ENCODE results near the gene MYADM. TPM values are rescaled to one million over a fixed set of nuclear protein-coding genes. Genes with fewer than 3 reads are reported as not detected.

Gene MYADM
- polyA plus RNA-seq, 1 donor from 2014 or later = 2.5 TPM

DNA sequence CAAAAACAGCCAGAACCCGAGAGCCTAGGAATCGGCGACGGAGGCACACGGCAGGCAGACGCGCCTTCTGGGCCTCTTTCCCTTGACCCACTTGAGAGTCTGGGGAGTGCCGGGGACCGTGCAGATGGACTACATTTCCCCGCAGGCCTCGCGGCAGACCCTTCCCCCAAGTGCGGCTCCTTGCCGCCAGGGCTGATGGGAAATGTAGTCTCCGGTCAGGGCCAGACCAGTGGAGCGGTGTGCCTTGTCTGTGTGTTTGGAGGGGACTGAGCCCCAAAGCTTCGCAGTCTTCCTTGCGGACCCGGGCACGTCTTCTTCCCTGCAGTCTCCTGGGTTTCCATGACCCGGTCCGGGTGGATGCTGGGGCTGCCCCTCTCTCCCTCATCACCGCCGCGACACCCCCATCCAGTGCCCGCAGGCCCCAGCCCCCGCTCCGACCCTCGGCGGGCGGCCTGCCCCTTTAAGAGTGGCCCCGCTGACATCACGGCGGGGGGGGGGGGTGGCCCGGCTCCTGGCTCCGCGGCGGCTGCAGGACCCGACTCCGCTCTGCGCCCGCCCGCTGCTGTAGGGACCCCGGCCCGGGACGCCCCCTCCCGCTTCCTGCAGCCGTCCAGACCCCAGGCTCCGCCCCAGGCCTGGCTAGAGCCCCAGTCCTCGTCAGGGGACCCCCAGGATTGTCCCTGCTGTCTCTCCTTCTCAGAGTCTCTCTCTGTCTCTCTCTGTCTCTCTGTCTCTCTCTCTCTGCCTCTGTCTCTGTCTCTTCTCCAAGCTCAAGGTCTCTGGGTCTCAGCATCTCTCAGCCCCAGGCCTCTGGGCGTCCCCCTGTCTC, 40.6 kb downstream of the MYADM start:
- no peaks in the 10 kb centered on the region for H3K27me3 ChIP-seq (ENCODE audit: insufficient read depth, low read depth, low read length)
- TF ChIP-seq TAF1 (IDR thresholded peaks at IDR 0.05; ENCODE audit: low read depth) (no peak), SMC3 (conservative IDR thresholded peaks at IDR 0.05; ENCODE audit: poor library complexity) (no peak), RAD21 (conservative IDR thresholded peaks at IDR 0.05) (no peak), MXI1 (conservative IDR thresholded peaks at IDR 0.05; ENCODE audit: poor library complexity, severe bottlenecking) (no peak), POLR2AphosphoS5 (IDR thresholded peaks at IDR 0.05) (peak; percentile 58), EP300 (conservative IDR thresholded peaks at IDR 0.05; ENCODE audit: poor library complexity, severe bottlenecking) (no peak)
- TF ChIP-seq, protein P1, sequence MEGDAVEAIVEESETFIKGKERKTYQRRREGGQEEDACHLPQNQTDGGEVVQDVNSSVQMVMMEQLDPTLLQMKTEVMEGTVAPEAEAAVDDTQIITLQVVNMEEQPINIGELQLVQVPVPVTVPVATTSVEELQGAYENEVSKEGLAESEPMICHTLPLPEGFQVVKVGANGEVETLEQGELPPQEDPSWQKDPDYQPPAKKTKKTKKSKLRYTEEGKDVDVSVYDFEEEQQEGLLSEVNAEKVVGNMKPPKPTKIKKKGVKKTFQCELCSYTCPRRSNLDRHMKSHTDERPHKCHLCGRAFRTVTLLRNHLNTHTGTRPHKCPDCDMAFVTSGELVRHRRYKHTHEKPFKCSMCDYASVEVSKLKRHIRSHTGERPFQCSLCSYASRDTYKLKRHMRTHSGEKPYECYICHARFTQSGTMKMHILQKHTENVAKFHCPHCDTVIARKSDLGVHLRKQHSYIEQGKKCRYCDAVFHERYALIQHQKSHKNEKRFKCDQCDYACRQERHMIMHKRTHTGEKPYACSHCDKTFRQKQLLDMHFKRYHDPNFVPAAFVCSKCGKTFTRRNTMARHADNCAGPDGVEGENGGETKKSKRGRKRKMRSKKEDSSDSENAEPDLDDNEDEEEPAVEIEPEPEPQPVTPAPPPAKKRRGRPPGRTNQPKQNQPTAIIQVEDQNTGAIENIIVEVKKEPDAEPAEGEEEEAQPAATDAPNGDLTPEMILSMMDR (IDR thresholded peaks at IDR 0.05; ENCODE audit: poor library complexity, severe bottlenecking) = no peak
- TF ChIP-seq, protein P2, sequence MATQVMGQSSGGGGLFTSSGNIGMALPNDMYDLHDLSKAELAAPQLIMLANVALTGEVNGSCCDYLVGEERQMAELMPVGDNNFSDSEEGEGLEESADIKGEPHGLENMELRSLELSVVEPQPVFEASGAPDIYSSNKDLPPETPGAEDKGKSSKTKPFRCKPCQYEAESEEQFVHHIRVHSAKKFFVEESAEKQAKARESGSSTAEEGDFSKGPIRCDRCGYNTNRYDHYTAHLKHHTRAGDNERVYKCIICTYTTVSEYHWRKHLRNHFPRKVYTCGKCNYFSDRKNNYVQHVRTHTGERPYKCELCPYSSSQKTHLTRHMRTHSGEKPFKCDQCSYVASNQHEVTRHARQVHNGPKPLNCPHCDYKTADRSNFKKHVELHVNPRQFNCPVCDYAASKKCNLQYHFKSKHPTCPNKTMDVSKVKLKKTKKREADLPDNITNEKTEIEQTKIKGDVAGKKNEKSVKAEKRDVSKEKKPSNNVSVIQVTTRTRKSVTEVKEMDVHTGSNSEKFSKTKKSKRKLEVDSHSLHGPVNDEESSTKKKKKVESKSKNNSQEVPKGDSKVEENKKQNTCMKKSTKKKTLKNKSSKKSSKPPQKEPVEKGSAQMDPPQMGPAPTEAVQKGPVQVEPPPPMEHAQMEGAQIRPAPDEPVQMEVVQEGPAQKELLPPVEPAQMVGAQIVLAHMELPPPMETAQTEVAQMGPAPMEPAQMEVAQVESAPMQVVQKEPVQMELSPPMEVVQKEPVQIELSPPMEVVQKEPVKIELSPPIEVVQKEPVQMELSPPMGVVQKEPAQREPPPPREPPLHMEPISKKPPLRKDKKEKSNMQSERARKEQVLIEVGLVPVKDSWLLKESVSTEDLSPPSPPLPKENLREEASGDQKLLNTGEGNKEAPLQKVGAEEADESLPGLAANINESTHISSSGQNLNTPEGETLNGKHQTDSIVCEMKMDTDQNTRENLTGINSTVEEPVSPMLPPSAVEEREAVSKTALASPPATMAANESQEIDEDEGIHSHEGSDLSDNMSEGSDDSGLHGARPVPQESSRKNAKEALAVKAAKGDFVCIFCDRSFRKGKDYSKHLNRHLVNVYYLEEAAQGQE (IDR thresholded peaks at IDR 0.05; ENCODE audit: borderline replicate concordance) = no peak
- H3K36me3 ChIP-seq (ENCODE audit: insufficient read depth, low read length) = no peaks in the 10 kb centered on the region
- H3K4me3 ChIP-seq (ENCODE audit: low read length) = peak overlapping the region; percentile 99
- H3K4me2 ChIP-seq (ENCODE audit: low read length) = peak overlapping the region; percentile 99
- H3K27ac ChIP-seq (ENCODE audit: low read length) = peak overlapping the region; percentile 93
- H3K79me2 ChIP-seq (replicated peaks; ENCODE audit: insufficient read depth, low read length) = peaks cover 24% of the 10 kb centered on the region
- no peaks in the 10 kb centered on the region for H3F3A ChIP-seq (ENCODE audit: insufficient read depth, low read length, poor library complexity, severe bottlenecking)
- H2AFZ ChIP-seq (ENCODE audit: low read depth, low read length) = peak overlapping the region; percentile 60
- peak overlapping the region; percentile 93 for H3K9ac ChIP-seq (ENCODE audit: low read length)
- no peaks in the 10 kb centered on the region for H4K20me1 ChIP-seq (ENCODE audit: insufficient read depth)
- H3K9me3 ChIP-seq (ENCODE audit: low read length) = no peaks in the 10 kb centered on the region
- no peaks in the 10 kb centered on the region for H3K9me2 ChIP-seq (ENCODE audit: insufficient read depth, low read length)

- Histone ChIP-seq H2AFZ (ENCODE audit: low read depth, low read length) (peak within 1 kb of the TSS; percentile 60), H3K27ac (ENCODE audit: low read length) (peak within 1 kb of the TSS; percentile 93), H3K36me3 (ENCODE audit: insufficient read depth, low read length) (no peaks in the 10 kb centered on the region), H3K79me2 (replicated peaks; ENCODE audit: insufficient read depth, low read length) (peaks cover 24% of the 10 kb centered on the region), H4K20me1 (ENCODE audit: insufficient read depth) (no peaks in the 10 kb centered on the region), H3K9me2 (ENCODE audit: insufficient read depth, low read length) (no peaks in the 10 kb centered on the region), H3K27me3 (ENCODE audit: insufficient read depth, low read depth, low read length) (no peaks in the 10 kb centered on the region), H3K9ac (ENCODE audit: low read length) (peak within 1 kb of the TSS; percentile 93), H3K4me2 (ENCODE audit: low read length) (peak within 1 kb of the TSS; percentile 99), H3K4me3 (ENCODE audit: low read length) (peak within 1 kb of the TSS; percentile 99), H3K9me3 (ENCODE audit: low read length) (no peaks in the 10 kb centered on the region), H3F3A (ENCODE audit: insufficient read depth, low read length, poor library complexity, severe bottlenecking) (no peaks in the 10 kb centered on the region)
- TF ChIP-seq, protein P2 (IDR thresholded peaks at IDR 0.05; ENCODE audit: borderline replicate concordance) = peak; percentile 43
- TF ChIP-seq POLR2AphosphoS5 (IDR thresholded peaks at IDR 0.05) (peak; percentile 75), SMC3 (conservative IDR thresholded peaks at IDR 0.05; ENCODE audit: poor library complexity) (peak; percentile 16), TAF1 (IDR thresholded peaks at IDR 0.05; ENCODE audit: low read depth) (peak; percentile 77), EZH2 (IDR thresholded peaks at IDR 0.05; ENCODE audit: borderline replicate concordance, insufficient read depth, low read length, poor library complexity, severe bottlenecking) (no peak)
Measured at GRCh38 chr19:53908935-53909415, 41.3 kb downstream of the MYADM start, which contains the start of gene CACNG7. Gene CACNG7 (plus strand): TSS chr19:53909278. CDS start chr19:53912832, 3,554 bp downstream.

Data from neural cell (in vitro differentiated cells).